GM20000 (cell line): ENCODE results near the gene SKOR1.

ENCODE experiments used
- DNase-seq: peaks from one replicate; pipeline ENCODE4 v3.0.0; 2012; ENCODE audit warnings: low spot score
- CTCF ChIP-seq: IDR thresholded peaks from 2 replicates; pipeline ENCODE4 v1.5.1; 2012; ENCODE audit warnings: mild to moderate bottlenecking, control low read depth; ENCODE audit errors: extremely low read depth, missing control alignments

SKOR1 gene

GRCh38 chr15:67824197-67824968 lies 926 bp upstream of the SKOR1 start:
- peak; percentile 45 for DNase-seq
- no peak for TF ChIP-seq CTCF

DNA sequence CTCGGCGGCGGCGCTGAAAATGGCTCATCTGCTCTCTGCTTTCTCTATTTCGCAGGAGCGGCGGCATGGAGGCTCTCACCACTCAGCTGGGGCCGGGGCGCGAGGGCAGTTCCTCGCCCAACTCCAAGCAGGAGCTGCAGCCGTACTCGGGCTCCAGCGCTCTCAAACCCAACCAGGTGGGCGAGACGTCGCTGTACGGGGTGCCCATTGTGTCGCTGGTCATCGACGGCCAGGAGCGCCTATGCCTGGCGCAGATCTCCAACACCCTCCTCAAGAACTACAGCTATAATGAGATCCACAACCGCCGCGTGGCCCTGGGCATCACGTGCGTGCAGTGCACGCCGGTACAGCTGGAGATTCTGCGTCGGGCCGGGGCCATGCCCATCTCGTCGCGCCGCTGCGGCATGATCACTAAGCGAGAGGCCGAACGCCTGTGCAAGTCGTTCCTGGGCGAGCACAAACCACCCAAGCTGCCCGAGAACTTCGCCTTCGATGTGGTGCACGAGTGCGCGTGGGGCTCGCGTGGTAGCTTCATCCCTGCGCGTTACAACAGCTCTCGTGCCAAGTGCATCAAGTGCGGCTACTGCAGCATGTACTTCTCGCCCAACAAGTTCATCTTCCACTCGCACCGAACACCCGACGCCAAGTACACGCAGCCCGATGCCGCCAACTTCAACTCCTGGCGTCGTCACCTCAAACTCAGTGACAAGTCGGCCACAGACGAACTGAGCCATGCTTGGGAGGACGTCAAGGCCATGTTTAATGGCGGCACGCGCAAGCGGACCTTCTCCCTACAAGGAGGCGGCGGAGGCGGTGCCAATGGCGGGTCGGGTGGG lies 790 bp downstream of the SKOR1 start:
- TF ChIP-seq CTCF: no peak
- DNase-seq: no peak

DNA sequence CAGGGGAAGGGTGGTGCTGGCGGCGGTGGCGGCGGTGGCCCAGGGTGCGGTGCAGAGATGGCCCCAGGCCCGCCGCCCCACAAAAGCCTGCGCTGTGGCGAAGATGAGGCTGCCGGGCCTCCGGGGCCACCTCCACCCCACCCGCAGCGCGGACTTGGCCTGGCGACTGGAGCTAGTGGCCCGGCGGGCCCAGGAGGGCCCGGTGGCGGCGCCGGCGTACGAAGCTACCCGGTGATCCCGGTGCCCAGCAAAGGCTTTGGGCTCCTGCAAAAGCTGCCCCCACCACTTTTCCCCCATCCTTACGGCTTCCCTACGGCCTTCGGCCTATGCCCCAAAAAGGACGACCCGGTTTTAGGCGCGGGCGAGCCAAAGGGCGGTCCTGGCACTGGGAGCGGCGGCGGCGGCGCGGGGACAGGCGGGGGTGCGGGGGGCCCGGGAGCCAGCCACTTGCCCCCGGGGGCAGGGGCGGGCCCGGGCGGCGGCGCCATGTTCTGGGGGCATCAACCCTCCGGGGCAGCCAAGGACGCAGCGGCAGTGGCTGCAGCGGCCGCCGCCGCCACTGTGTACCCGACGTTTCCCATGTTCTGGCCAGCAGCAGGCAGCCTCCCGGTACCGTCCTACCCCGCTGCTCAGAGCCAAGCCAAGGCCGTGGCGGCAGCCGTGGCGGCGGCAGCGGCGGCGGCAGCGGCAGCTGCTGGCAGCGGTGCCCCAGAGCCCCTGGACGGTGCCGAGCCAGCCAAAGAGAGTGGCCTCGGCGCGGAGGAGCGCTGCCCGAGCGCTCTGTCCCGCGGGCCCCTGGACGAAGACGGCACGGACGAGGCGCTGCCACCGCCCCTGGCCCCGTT lies 1.6 kb downstream of the SKOR1 start:
- TF ChIP-seq CTCF: no peak

DNA sequence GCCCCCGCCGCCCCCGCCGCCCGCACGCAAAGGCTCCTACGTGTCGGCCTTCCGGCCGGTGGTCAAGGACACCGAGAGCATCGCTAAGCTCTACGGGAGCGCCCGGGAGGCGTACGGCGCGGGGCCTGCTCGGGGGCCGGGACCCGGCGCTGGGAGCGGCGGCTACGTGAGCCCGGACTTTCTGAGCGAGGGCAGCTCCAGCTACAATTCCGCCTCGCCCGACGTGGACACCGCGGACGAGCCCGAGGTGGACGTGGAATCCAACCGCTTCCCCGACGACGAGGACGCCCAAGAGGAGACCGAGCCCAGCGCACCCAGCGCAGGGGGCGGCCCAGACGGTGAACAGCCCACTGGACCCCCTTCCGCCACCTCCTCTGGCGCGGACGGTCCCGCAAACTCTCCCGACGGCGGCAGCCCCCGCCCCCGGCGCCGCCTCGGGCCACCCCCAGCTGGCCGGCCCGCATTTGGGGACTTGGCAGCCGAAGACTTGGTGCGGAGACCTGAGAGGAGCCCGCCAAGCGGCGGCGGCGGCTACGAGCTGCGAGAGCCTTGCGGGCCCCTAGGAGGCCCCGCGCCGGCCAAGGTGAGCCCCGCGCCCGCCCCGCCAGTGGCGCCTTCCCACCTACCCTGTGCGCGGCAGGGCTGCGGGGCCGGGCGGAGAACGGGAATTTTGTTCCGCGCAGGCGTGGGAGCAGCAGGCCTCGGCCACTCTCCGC lies 2.4 kb downstream of the SKOR1 start:
- no peak for DNase-seq
- no peak for TF ChIP-seq CTCF

More for the DNA sequence above, 1.6 kb downstream of the SKOR1 start:
- peak; percentile 52 for DNase-seq

- TF ChIP-seq CTCF: no peak
- no peak for DNase-seq
Measured at GRCh38 chr15:67828278-67828968, 3.1 kb downstream of the SKOR1 start.

GRCh38 chr15:67828969-67829646 lies 3.8 kb downstream of the SKOR1 start:
- TF ChIP-seq CTCF: no peak
- no peak for DNase-seq
